Neural progenitor cell (in vitro differentiated cells): ENCODE measurements around the gene SKIL. TPM values are rescaled to one million over a fixed set of nuclear protein-coding genes. Genes with fewer than 3 reads are reported as not detected.

Experiments used
- DNase-seq: peaks from one replicate; pipeline ENCODE4 v3.0.0-alpha.2; 2016; ENCODE audit warnings: low spot score
- H2AFZ ChIP-seq: fragments of 200-600 bp; sonication (generic); replicated peaks from 2 replicates; pipeline ENCODE4 v1.6.1; 2016; ENCODE audit warnings: antibody characterized with exemption
- H3F3A ChIP-seq: fragments of 200-600 bp; sonication (generic); 2 replicates; pipeline ENCODE4 v1.6.1; 2016; ENCODE audit warnings: antibody characterized with exemption, low read depth
- H3K27ac ChIP-seq: fragments of 200-600 bp; sonication (generic); 2 replicates; pipeline ENCODE4 v1.5.1; 2016; ENCODE audit warnings: mild to moderate bottlenecking
- H3K27me3 ChIP-seq: fragments of 200-600 bp; sonication (generic); 2 replicates; pipeline ENCODE4 v1.6.1; 2016; ENCODE audit warnings: mild to moderate bottlenecking, moderate library complexity
- H3K36me3 ChIP-seq: fragments of 200-600 bp; sonication (generic); 2 replicates; pipeline ENCODE4 v1.5.1; 2016
- H3K4me1 ChIP-seq: fragments of 200-600 bp; sonication (generic); 2 replicates; pipeline ENCODE4 v1.6.1; 2016; ENCODE audit warnings: mixed run types
- H3K4me2 ChIP-seq: fragments of 200-600 bp; sonication (generic); 2 replicates; pipeline ENCODE4 v1.6.1; 2016
- H3K4me3 ChIP-seq: fragments of 200-600 bp; sonication (generic); 2 replicates; pipeline ENCODE4 v1.5.1; 2016
- H3K79me2 ChIP-seq: fragments of 200-600 bp; sonication (generic); 2 replicates; pipeline ENCODE4 v1.6.1; 2016; ENCODE audit warnings: low read depth
- H3K9ac ChIP-seq: fragments of 200-600 bp; sonication (generic); 2 replicates; pipeline ENCODE4 v1.6.1; 2016
- H3K9me3 ChIP-seq: fragments of 200-600 bp; sonication (generic); 2 replicates; pipeline ENCODE4 v1.5.1; 2016; ENCODE audit warnings: low read depth
- H4K20me1 ChIP-seq: fragments of 200-600 bp; sonication (generic); 2 replicates; pipeline ENCODE4 v1.6.1; 2016; ENCODE audit warnings: low read depth
- H3K27ac Mint-ChIP-seq: 3 replicates; pipeline ENCODE4 v1.8.0; 2021; ENCODE audit warnings: mixed read lengths
- H3K27me3 Mint-ChIP-seq: 2 replicates; pipeline ENCODE4 v1.8.0; 2022; ENCODE audit warnings: low read depth, mild to moderate bottlenecking, inconsistent platforms, moderate library complexity, mixed read lengths; ENCODE audit not compliant: insufficient read depth
- H3K36me3 Mint-ChIP-seq: 3 replicates; pipeline ENCODE4 v1.8.0; 2021; ENCODE audit warnings: mixed read lengths
- H3K4me1 Mint-ChIP-seq: 3 replicates; pipeline ENCODE4 v1.8.0; 2021; ENCODE audit warnings: mixed read lengths
- H3K4me3 Mint-ChIP-seq: 3 replicates; pipeline ENCODE4 v1.8.0; 2021; ENCODE audit warnings: mild to moderate bottlenecking, moderate library complexity, mixed read lengths
- H3K9me3 Mint-ChIP-seq: 3 replicates; pipeline ENCODE4 v1.8.0; 2020; ENCODE audit warnings: mixed read lengths
- EZH2 ChIP-seq: fragments of 200-600 bp; sonication (generic); IDR thresholded peaks from 2 replicates; pipeline ENCODE4 v1.6.1; 2017; ENCODE audit warnings: antibody characterized with exemption, mild to moderate bottlenecking, moderate library complexity
- EZH2phosphoT487 ChIP-seq: fragments of 200-600 bp; sonication (generic); IDR thresholded peaks from 2 replicates; pipeline ENCODE4 v1.6.1; 2017; ENCODE audit warnings: antibody characterized with exemption
- total RNA-seq: library from RNA; depleted of rRNA; stranded (reverse); fragments of >200 nt; gene quantifications from 2 replicates; pipeline ENCODE4 v1.2.3, GENCODE V29; 2015; ENCODE audit warnings: low replicate concordance
- TF ChIP-seq, protein P1 (sequence below): fragments of 200-600 bp; sonication (generic); IDR thresholded peaks from 2 replicates; pipeline ENCODE4 v1.5.1; 2017; ENCODE audit warnings: antibody characterized with exemption, mild to moderate bottlenecking

SKIL gene
- total RNA-seq, 1 donor from 2014 or later = 26.6 TPM

DNA sequence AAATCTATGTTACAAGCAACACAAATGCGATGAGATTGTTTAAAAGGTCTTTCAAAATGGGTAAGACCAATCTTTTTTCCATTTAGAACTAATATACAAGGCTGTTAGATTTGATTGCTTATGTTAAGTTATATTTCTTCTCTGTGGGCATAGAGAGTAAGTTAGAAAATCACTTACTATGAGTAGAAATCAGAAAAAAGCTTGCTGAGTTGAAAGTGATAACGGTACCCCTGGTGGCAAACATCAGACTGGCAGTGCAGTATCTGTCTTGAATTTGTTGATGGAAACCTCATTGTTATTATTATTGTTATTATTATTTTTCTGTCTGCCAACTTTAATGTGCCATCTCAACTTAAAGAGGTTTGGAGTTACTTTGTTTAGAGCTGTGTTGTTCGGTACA lies 73.5 kb downstream of the SKIL start:
- Histone ChIP-seq H3K9me3 (no peaks in the 10 kb centered on the region), H3K9ac (no peak overlapping the region), H3K4me1 (peaks cover 23% of the 10 kb centered on the region), H3F3A (peaks cover 15% of the 10 kb centered on the region), H2AFZ (no peak overlapping the region), H3K79me2 (no peaks in the 10 kb centered on the region), H3K27ac (no peak overlapping the region), H4K20me1 (no peaks in the 10 kb centered on the region), H3K27me3 (no peaks in the 10 kb centered on the region), H3K4me3 (no peak overlapping the region), H3K36me3 (no peaks in the 10 kb centered on the region), H3K4me2 (no peak overlapping the region)
- H3K36me3 Mint-ChIP-seq = peaks cover 2% of the 10 kb centered on the region
- H3K27me3 Mint-ChIP-seq = peaks cover 2% of the 10 kb centered on the region
- no peak overlapping the region for H3K27ac Mint-ChIP-seq
- no peak overlapping the region for H3K4me3 Mint-ChIP-seq
- TF ChIP-seq, protein P1, sequence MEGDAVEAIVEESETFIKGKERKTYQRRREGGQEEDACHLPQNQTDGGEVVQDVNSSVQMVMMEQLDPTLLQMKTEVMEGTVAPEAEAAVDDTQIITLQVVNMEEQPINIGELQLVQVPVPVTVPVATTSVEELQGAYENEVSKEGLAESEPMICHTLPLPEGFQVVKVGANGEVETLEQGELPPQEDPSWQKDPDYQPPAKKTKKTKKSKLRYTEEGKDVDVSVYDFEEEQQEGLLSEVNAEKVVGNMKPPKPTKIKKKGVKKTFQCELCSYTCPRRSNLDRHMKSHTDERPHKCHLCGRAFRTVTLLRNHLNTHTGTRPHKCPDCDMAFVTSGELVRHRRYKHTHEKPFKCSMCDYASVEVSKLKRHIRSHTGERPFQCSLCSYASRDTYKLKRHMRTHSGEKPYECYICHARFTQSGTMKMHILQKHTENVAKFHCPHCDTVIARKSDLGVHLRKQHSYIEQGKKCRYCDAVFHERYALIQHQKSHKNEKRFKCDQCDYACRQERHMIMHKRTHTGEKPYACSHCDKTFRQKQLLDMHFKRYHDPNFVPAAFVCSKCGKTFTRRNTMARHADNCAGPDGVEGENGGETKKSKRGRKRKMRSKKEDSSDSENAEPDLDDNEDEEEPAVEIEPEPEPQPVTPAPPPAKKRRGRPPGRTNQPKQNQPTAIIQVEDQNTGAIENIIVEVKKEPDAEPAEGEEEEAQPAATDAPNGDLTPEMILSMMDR = peak; percentile 16
- TF ChIP-seq EZH2phosphoT487 = no peak
- peaks cover 35% of the 10 kb centered on the region for H3K4me1 Mint-ChIP-seq
- no peak for DNase-seq
- H3K9me3 Mint-ChIP-seq = no peaks in the 10 kb centered on the region

- TF ChIP-seq EZH2phosphoT487 = no peak
- TF ChIP-seq, protein P1 = no peak
- TF ChIP-seq EZH2 = no peak
- peaks cover 39% of the 10 kb centered on the region for H3K4me1 Mint-ChIP-seq
Observed at GRCh38 chr3:170432416-170432815, 74.9 kb downstream of the SKIL start.

GRCh38 chr3:170436697-170437096 lies 79.2 kb downstream of the SKIL start:
- H3K9ac ChIP-seq = no peak overlapping the region
- DNase-seq = no peak
- no peaks in the 10 kb centered on the region for H3K27me3 ChIP-seq
- H3K4me2 ChIP-seq = no peak overlapping the region
- TF ChIP-seq EZH2phosphoT487 (no peak), EZH2 (no peak)
- TF ChIP-seq, protein P1 = no peak
- H3K9me3 Mint-ChIP-seq = peaks cover 2% of the 10 kb centered on the region
- H3F3A ChIP-seq = no peaks in the 10 kb centered on the region
- H3K36me3 ChIP-seq = no peaks in the 10 kb centered on the region
- no peak overlapping the region for H2AFZ ChIP-seq
- H3K27ac Mint-ChIP-seq = no peak overlapping the region
- peaks cover 3% of the 10 kb centered on the region for H3K36me3 Mint-ChIP-seq
- H3K79me2 ChIP-seq = no peaks in the 10 kb centered on the region
- H3K4me3 ChIP-seq = no peak overlapping the region
- H4K20me1 ChIP-seq = no peaks in the 10 kb centered on the region
- no peak overlapping the region for H3K4me3 Mint-ChIP-seq
- peaks cover 6% of the 10 kb centered on the region for H3K27me3 Mint-ChIP-seq
- H3K4me1 ChIP-seq = no peaks in the 10 kb centered on the region
- H3K9me3 ChIP-seq = no peaks in the 10 kb centered on the region
- H3K27ac ChIP-seq = no peak overlapping the region
- H3K4me1 Mint-ChIP-seq = peaks cover 14% of the 10 kb centered on the region

More at GRCh38 chr3:170432416-170432815, 74.9 kb downstream of the SKIL start:
- no peaks in the 10 kb centered on the region for H3K79me2 ChIP-seq
- peaks cover 17% of the 10 kb centered on the region for H3K4me1 ChIP-seq
- no peaks in the 10 kb centered on the region for H3K36me3 ChIP-seq
- no peaks in the 10 kb centered on the region for H4K20me1 ChIP-seq
- no peaks in the 10 kb centered on the region for H3K9me3 Mint-ChIP-seq
- H3K9me3 ChIP-seq = no peaks in the 10 kb centered on the region
- no peak overlapping the region for H3K4me3 Mint-ChIP-seq
- H3K27ac Mint-ChIP-seq = peak overlapping the region; percentile 8
- H3K4me2 ChIP-seq = no peak overlapping the region
- H3K4me3 ChIP-seq = no peak overlapping the region
- H3K9ac ChIP-seq = no peak overlapping the region
- no peaks in the 10 kb centered on the region for H3K27me3 ChIP-seq
- H3K36me3 Mint-ChIP-seq = peaks cover 2% of the 10 kb centered on the region
- DNase-seq = no peak
- H3K27ac ChIP-seq = no peak overlapping the region
- H3K27me3 Mint-ChIP-seq = peaks cover 2% of the 10 kb centered on the region
- H3F3A ChIP-seq = peaks cover 5% of the 10 kb centered on the region
- no peak overlapping the region for H2AFZ ChIP-seq
